Transverse colon (tissue), 4 donors: ENCODE data around the gene PYGM. TPM values are rescaled to one million over a fixed set of nuclear protein-coding genes. Genes with fewer than 3 reads are reported as not detected.
A peak's percentile ranks its signal among the peaks of the same experiment; 100 is the strongest.

Source experiments
- DNase-seq: peaks from one replicate; pipeline ENCODE4 v3.0.0-alpha.2; 2019
- H3K27ac ChIP-seq, 4 donors: fragments of 200-600 bp; sonication (generic); 2 replicates each; pipeline ENCODE4 v1.5.1; 2016 to 2018; ENCODE audit warnings: inconsistent platforms in 4 of 4
- H3K27me3 ChIP-seq: fragments of 200-600 bp; sonication (generic); 2 replicates; pipeline ENCODE4 v1.5.1; 2017; ENCODE audit warnings: inconsistent platforms
- H3K36me3 ChIP-seq, 4 donors: fragments of 200-600 bp; sonication (generic); 2 replicates each; pipeline ENCODE4 v1.5.1; 2017 to 2019; ENCODE audit warnings: inconsistent platforms in 4 of 4
- H3K4me1 ChIP-seq, 4 donors: fragments of 200-600 bp; sonication (generic); 2 replicates each; pipeline ENCODE4 v1.5.1; 2017 to 2020; ENCODE audit warnings: inconsistent platforms in 4 of 4
- H3K4me3 ChIP-seq, 4 donors: fragments of 200-600 bp; sonication (generic); 1 replicate in 1 of 4; 2 replicates in 3 of 4; pipeline versions ENCODE4 v1.5.1 to v1.6.1; 2017 to 2019; ENCODE audit warnings: inconsistent platforms in 4 of 4
- H3K9me3 ChIP-seq, 2 donors: fragments of 200-600 bp; sonication (generic); 2 replicates each; pipeline ENCODE4 v1.5.1; 2017 to 2019; ENCODE audit warnings: inconsistent platforms in 2 of 2
- EP300 ChIP-seq: sonication (generic); formaldehyde crosslinking; IDR thresholded peaks from one replicate; pipeline ENCODE4 v1.6.1; 2017; ENCODE audit warnings: antibody characterized with exemption, low read depth
- POLR2A ChIP-seq: fragments of 450-650 bp; IDR thresholded peaks from one replicate; pipeline ENCODE4 v1.6.1; 2016; ENCODE audit warnings: antibody characterized with exemption, mild to moderate bottlenecking, moderate library complexity
- POLR2AphosphoS5 ChIP-seq, 3 donors: sonication (generic); formaldehyde crosslinking; IDR thresholded peaks; one replicate each; pipeline ENCODE4 v1.6.1; 2016; ENCODE audit warnings: antibody characterized with exemption in 3 of 3
- WGBS, 2 donors: methylation state at CpG; one replicate each; pipeline ENCODE4 v1.1.5; 2018; ENCODE audit warnings: low coverage in 1 of 2; 5-methylcytosine and 5-hydroxymethylcytosine counted together
- in situ Hi-C, 4 donors: fragments of 200-750 bp; cut with MboI; loops; one replicate each; pipeline versions ENCODE4 v1.15.0 to v1.15.1; 2017; ENCODE audit warnings: low sequenced_read_pairs in 3 of 4, low pct_ligation_motif_present in 1 of 4, low pct_unique_long_range_greater_than_20kb in 1 of 4
- intact Hi-C: fragments of 100-400 bp; cut with DNase I; formaldehyde crosslinking; loops from one replicate; pipeline ENCODE4 v1.15.1; 2023; ENCODE audit warnings: low total_unique reads
- total RNA-seq, 4 donors: library from RNA; depleted of rRNA; stranded (reverse); fragments of >200 nt; gene quantifications; one replicate each; pipeline ENCODE4 v1.1.0, GENCODE V29; 2016
- TF ChIP-seq, protein P1 (sequence below), 5 experiments: fragments of 200-600 bp in 3 of 5; fragments of 450-650 bp in 2 of 5; sonication (generic) in 3 of 5; IDR thresholded peaks; 1 replicate in 2 of 5; 2 replicates in 3 of 5; pipeline ENCODE4 v1.5.1; 2016 to 2017; ENCODE audit warnings: antibody characterized with exemption in 5 of 5, inconsistent platforms in 3 of 5, mild to moderate bottlenecking in 2 of 5, moderate library complexity in 1 of 5

PYGM gene
- total RNA-seq, 4 donors from 2014 or later = 1.2 to 7.9 (median 2.2) TPM

DNA sequence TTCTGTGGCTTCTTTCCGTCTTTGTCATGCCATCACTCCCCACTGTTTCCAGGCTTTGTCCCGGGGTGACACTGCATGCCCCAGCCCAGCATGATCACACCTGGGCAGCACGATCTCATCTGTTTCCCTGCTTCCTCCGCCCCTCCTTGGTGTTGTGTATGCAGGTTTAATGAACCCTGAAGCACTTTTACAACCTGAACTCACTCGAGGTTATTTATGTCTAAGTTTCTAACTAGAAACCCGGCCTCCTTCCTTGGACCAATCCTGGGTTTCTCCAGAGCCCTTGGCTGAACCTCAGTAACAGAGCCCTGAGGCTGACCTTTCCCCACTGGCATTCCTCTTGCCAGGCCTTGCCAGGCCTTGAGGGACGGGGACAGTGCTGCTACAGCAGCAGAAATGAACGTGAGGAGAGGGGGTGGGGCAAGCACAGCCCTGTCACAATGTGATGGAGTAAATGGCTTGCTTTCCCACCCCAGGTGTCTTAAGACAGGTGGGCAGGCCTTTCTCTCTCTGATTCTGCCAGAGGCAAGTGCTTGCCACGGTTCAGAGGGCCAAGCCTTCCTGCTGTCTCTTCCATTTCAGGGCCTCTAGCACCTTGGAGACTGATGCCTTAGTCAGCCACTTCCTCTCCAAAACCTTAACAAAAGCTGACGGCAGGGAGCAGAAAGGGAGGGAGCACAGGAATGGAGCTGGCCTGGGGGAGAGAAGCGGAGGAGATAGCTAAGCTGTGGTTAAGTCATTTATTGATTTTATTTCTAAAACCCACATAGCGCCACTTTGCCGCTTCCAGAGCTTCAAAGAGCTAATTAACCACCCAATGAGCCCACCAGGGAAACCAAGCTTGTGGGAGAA is 3.1 kb upstream of the PYGM start:
- Histone ChIP-seq H3K27me3 (no peaks in the 10 kb centered on the region), H3K27ac (peak overlapping the region; percentile 58 to 78 (median 69)), H3K4me3 (no peak overlapping the region), H3K9me3 (no peaks in the 10 kb centered on the region), H3K36me3 (peaks cover 0 to 41% (median 26%) of the 10 kb centered on the region in 4 donors), H3K4me1 (peaks cover 15 to 61% (median 27%) of the 10 kb centered on the region in 4 donors)
- TF ChIP-seq POLR2A (no peak), POLR2AphosphoS5 (IDR thresholded peaks at IDR 0.05) (no peak), EP300 (no peak)
- TF ChIP-seq, protein P1, sequence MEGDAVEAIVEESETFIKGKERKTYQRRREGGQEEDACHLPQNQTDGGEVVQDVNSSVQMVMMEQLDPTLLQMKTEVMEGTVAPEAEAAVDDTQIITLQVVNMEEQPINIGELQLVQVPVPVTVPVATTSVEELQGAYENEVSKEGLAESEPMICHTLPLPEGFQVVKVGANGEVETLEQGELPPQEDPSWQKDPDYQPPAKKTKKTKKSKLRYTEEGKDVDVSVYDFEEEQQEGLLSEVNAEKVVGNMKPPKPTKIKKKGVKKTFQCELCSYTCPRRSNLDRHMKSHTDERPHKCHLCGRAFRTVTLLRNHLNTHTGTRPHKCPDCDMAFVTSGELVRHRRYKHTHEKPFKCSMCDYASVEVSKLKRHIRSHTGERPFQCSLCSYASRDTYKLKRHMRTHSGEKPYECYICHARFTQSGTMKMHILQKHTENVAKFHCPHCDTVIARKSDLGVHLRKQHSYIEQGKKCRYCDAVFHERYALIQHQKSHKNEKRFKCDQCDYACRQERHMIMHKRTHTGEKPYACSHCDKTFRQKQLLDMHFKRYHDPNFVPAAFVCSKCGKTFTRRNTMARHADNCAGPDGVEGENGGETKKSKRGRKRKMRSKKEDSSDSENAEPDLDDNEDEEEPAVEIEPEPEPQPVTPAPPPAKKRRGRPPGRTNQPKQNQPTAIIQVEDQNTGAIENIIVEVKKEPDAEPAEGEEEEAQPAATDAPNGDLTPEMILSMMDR (IDR thresholded peaks at IDR 0.05) = no peak
- DNase-seq = no peak
- in situ Hi-C loops = no loop called here
- WGBS, 2 donors = 41 to 50% methylated on average over 11 to 13 of the region's 13 CpGs
- intact Hi-C loops = no loop called here

DNA sequence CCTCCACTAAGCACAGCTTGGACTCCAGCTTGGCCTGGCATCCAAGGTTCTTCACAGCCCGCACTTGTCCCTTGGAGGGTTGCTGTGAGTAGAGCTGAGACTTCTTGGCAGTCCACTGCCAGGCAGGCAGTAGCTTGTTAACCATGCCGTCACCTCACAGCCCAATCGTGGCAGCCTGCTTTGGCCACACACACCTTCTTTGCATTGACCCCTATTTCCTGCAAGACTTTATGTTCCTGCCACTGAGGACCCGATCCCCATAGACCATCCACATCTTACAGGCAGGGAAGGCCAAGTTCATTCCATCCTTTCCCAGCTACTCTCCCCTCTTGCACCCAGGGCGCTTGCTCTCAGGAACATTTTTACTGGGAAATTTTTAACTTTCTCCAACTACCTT is 2.5 kb upstream of the PYGM start:
- H3K4me3 ChIP-seq = no peak overlapping the region
- H3K27ac ChIP-seq = peak overlapping the region; percentile 58 to 78 (median 69)
- intact Hi-C loops = no loop called here
- peaks cover 0 to 36% (median 21%) of the 10 kb centered on the region in 4 donors for H3K36me3 ChIP-seq
- peaks cover 15 to 61% (median 27%) of the 10 kb centered on the region in 4 donors for H3K4me1 ChIP-seq
- DNase-seq = no peak
- H3K27me3 ChIP-seq = no peaks in the 10 kb centered on the region
- no peaks in the 10 kb centered on the region for H3K9me3 ChIP-seq
- WGBS, 2 donors = 73 to 74% methylated on average over 2 to 5 of the region's 5 CpGs
- in situ Hi-C loops = no loop called here
- TF ChIP-seq POLR2AphosphoS5 (IDR thresholded peaks at IDR 0.05) (peak in 2 of 3 donors; percentile 2 to 18), POLR2A (no peak)

DNA sequence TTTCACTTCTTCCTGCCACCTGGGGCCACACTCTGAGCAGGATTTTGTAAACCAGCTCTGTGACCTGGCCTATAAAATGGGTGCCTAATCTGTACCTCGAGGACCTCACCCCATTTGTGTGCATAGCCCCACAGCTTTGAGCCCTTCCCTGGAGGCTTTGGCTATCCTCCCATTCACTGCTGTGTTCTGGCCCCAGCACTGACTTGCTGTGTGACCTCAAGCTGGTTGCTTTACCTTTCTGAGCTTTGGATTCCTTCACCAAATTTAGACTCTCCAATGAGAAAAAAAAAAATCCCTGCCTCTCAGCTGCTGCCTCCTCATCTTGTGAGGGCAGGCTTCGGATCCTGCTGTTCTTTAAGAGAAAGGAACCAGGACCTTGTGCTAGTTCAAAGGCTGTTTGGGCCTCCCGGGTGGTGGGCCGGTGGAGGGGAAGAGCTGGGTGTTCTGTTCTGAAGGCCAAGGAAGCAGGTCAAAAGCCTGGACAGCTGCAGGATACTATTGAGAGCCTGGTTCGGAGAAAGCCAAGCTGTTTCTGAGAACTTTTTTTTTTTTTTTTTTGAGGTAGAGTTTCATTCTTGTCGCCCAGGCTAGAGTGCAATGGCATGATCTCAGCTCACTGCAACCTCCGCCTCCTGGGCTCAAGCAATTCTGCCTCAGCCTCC is 1.1 kb upstream of the PYGM start:
- intact Hi-C loops = no loop called here
- peak; percentile 18 for TF ChIP-seq POLR2A
- TF ChIP-seq, protein P1 (IDR thresholded peaks at IDR 0.05) = no peak
- no peak for TF ChIP-seq POLR2AphosphoS5 (IDR thresholded peaks at IDR 0.05)
- WGBS, 2 donors = 56 to 57% methylated on average over 6 to 7 of the region's 7 CpGs
- peak overlapping the region; percentile 23 to 78 (median 73) for H3K27ac ChIP-seq
- no peaks in the 10 kb centered on the region for H3K27me3 ChIP-seq
- H3K4me1 ChIP-seq = peaks cover 15 to 61% (median 27%) of the 10 kb centered on the region in 4 donors
- no peak for DNase-seq
- in situ Hi-C loops = no loop called here
- no peaks in the 10 kb centered on the region for H3K9me3 ChIP-seq
- peaks cover 0 to 23% (median 11%) of the 10 kb centered on the region in 4 donors for H3K36me3 ChIP-seq
- no peak overlapping the region for H3K4me3 ChIP-seq

DNA sequence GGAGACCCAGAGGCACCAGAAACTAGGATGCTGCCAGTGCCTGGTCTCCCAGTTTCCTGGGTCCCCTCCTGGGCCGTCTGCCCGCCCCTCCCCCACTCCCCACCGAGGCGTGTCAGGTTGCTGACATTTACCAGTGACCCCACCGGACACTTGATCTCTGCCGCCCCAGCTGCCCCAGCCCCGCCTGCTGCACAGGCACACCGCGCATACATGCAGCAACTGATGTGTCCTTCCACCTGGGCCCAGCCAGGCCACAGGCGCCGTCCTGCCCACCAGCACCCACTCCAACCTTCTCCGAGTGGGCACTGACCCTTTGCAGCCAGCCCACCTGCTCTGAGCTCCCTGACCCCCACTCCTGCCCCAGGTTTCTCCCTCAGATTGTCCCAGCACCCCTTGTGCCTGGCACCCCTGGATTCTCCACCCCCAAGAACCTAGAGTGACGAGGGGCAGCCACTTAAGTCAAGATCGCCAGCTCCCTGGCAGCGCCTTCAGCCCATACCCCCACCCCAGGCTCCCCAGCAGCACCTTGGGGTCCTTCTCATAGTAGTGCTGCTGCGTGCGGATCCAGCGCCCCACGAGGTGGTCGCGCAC is 548 bp downstream of the PYGM start:
- Histone ChIP-seq H3K36me3 (peaks cover 0 to 7% (median 2%) of the 10 kb centered on the region in 4 donors), H3K4me3 (peak overlapping the region in 2 of 4 donors; percentile 10 to 12), H3K27me3 (no peaks in the 10 kb centered on the region), H3K4me1 (peaks cover 15 to 47% (median 23%) of the 10 kb centered on the region in 4 donors), H3K9me3 (no peaks in the 10 kb centered on the region), H3K27ac (peak overlapping the region; percentile 54 to 78 (median 73))
- TF ChIP-seq POLR2A (no peak), POLR2AphosphoS5 (IDR thresholded peaks at IDR 0.05) (no peak), EP300 (no peak)
- TF ChIP-seq, protein P1 (IDR thresholded peaks at IDR 0.05) = no peak
- DNase-seq = no peak
- 78% methylated on average over 21 of the region's 21 CpGs; no CpG with 5 or more reads in 1 of the 2 donors for WGBS, 2 donors
- in situ Hi-C loops = no loop called here
- intact Hi-C loops = no loop called here
